ENCODE results near the gene ZC3H8. TPM values are rescaled to one million over a fixed set of nuclear protein-coding genes. Genes with fewer than 3 reads are reported as not detected.
"Not testable (repeated sequence)": the region's sequence is repeated elsewhere in the genome, so short reads cannot be mapped to it uniquely, and the experiment has no call there.

The ZC3H8 gene
- total RNA-seq, 1 donor from 2014 or later, result 20.7 TPM

- H3K4me3 Mint-ChIP-seq, result no peak overlapping the region
- H3K36me3 Mint-ChIP-seq, result peaks cover 34% of the 10 kb centered on the region
- H3K27me3 Mint-ChIP-seq, result no peaks in the 10 kb centered on the region
- DNase-seq (ENCODE audit: extremely low spot score, unreplicated experiment), result no peak
- no peaks in the 10 kb centered on the region for H3K4me1 Mint-ChIP-seq (ENCODE audit: unreplicated experiment)
- TF ChIP-seq, protein P1, sequence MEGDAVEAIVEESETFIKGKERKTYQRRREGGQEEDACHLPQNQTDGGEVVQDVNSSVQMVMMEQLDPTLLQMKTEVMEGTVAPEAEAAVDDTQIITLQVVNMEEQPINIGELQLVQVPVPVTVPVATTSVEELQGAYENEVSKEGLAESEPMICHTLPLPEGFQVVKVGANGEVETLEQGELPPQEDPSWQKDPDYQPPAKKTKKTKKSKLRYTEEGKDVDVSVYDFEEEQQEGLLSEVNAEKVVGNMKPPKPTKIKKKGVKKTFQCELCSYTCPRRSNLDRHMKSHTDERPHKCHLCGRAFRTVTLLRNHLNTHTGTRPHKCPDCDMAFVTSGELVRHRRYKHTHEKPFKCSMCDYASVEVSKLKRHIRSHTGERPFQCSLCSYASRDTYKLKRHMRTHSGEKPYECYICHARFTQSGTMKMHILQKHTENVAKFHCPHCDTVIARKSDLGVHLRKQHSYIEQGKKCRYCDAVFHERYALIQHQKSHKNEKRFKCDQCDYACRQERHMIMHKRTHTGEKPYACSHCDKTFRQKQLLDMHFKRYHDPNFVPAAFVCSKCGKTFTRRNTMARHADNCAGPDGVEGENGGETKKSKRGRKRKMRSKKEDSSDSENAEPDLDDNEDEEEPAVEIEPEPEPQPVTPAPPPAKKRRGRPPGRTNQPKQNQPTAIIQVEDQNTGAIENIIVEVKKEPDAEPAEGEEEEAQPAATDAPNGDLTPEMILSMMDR (conservative IDR thresholded peaks at IDR 0.05), result no peak
- H3K9me3 Mint-ChIP-seq, result peaks cover 13% of the 10 kb centered on the region
- H3K27ac Mint-ChIP-seq, result no peak overlapping the region
These were observed 34.7 kb downstream of the ZC3H8 start for GRCh38 chr2:112220186-112220585.

- TF ChIP-seq, protein P1 (conservative IDR thresholded peaks at IDR 0.05), result no peak
- no peak overlapping the region for H3K4me3 Mint-ChIP-seq
These were observed 37.0 kb downstream of the ZC3H8 start for GRCh38 chr2:112217854-112218253.

GRCh38 chr2:112216167-112216566 lies 38.7 kb downstream of the ZC3H8 start:
- no peak overlapping the region for H3K4me3 Mint-ChIP-seq
- H3K27ac Mint-ChIP-seq, result no peak overlapping the region
- H3K36me3 Mint-ChIP-seq, result peaks cover 30% of the 10 kb centered on the region
- no peak for DNase-seq (ENCODE audit: extremely low spot score, unreplicated experiment)
- H3K27me3 Mint-ChIP-seq, result no peaks in the 10 kb centered on the region
- H3K9me3 Mint-ChIP-seq, result peaks cover 5% of the 10 kb centered on the region
- TF ChIP-seq, protein P1 (conservative IDR thresholded peaks at IDR 0.05), result no peak
- H3K4me1 Mint-ChIP-seq (ENCODE audit: unreplicated experiment), result no peaks in the 10 kb centered on the region

More at GRCh38 chr2:112217854-112218253, 37.0 kb downstream of the ZC3H8 start:
- Mint-ChIP-seq H3K4me1 (ENCODE audit: unreplicated experiment) (no peaks in the 10 kb centered on the region), H3K27me3 (no peaks in the 10 kb centered on the region), H3K9me3 (peaks cover 13% of the 10 kb centered on the region), H3K27ac (no peak overlapping the region), H3K36me3 (peaks cover 38% of the 10 kb centered on the region)
- DNase-seq (ENCODE audit: extremely low spot score, unreplicated experiment), result no peak

DNA sequence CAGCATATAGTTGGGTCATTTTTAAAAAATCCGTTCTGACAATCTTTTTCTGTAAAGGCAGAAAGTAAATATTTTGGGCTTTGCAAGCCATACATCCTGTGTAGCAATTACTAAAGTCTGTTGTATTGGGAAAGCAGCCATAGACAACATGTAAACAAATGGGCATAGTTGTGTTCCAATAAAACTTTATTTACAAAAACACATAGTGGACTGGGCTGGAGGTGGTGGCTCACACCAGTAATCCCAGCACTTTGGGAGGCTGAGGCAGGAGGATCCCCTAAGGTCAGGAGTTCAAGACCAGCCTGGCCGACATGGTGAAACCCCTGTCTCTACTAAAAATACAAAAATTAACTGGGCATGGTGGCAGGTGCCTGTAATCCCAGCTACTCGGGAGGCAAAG lies 46.9 kb downstream of the ZC3H8 start:
- H3K4me3 Mint-ChIP-seq; H3K27ac Mint-ChIP-seq; DNase-seq (ENCODE audit: extremely low spot score, unreplicated experiment); H3K27me3 Mint-ChIP-seq; H3K9me3 Mint-ChIP-seq; H3K4me1 Mint-ChIP-seq (ENCODE audit: unreplicated experiment): not testable (repeated sequence)
- H3K36me3 Mint-ChIP-seq, result peaks cover 24% of the 10 kb centered on the region

DNA sequence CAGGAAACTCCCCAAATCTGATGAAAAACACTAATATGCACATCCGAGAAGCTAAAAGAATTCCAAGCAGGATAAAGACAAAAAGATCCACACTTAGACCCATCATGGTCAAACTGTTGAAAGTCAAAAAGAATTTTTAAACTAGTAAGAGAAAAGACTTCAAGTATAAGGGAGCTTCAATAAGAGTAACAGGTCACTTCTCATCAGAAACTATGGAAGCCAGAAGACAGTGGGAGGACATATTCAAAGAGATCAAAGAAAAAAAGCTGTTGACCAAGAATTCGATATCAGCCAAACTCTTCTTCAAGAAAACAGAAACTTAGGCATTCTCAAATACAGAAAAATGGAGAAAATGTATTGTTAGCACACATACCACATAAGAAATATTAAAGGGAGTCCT lies 50.4 kb downstream of the ZC3H8 start:
- H3K27ac Mint-ChIP-seq, result no peak overlapping the region
- H3K4me1 Mint-ChIP-seq (ENCODE audit: unreplicated experiment), result no peaks in the 10 kb centered on the region
- H3K36me3 Mint-ChIP-seq, result peaks cover 2% of the 10 kb centered on the region
- TF ChIP-seq, protein P1 (conservative IDR thresholded peaks at IDR 0.05), result no peak
- no peak for DNase-seq (ENCODE audit: extremely low spot score, unreplicated experiment)
- peaks cover 10% of the 10 kb centered on the region for H3K9me3 Mint-ChIP-seq
- H3K4me3 Mint-ChIP-seq, result no peak overlapping the region
- H3K27me3 Mint-ChIP-seq, result no peaks in the 10 kb centered on the region

- Mint-ChIP-seq H3K9me3 (peaks cover 10% of the 10 kb centered on the region), H3K36me3 (no peaks in the 10 kb centered on the region), H3K27me3 (no peaks in the 10 kb centered on the region), H3K4me1 (ENCODE audit: unreplicated experiment) (peaks cover 9% of the 10 kb centered on the region), H3K4me3 (no peak overlapping the region), H3K27ac (no peak overlapping the region)
- TF ChIP-seq, protein P1 (conservative IDR thresholded peaks at IDR 0.05), result no peak
- no peak for DNase-seq (ENCODE audit: extremely low spot score, unreplicated experiment)
These were observed 53.0 kb downstream of the ZC3H8 start for GRCh38 chr2:112201696-112202430.
